HG03135 (cell line): ENCODE measurements around the gene PSPC1.
"Not testable (repeated sequence)": the region's sequence is repeated elsewhere in the genome, so short reads cannot be mapped to it uniquely, and the experiment has no call there.

Source experiments
- ATAC-seq: cut with Tn5 transposase; IDR thresholded peaks from one replicate; pipeline ENCODE4 v1.9.1; 2021; ENCODE audit warnings: mild to moderate bottlenecking, moderate library complexity; ENCODE audit not compliant: unreplicated experiment

The PSPC1 gene, protein sequence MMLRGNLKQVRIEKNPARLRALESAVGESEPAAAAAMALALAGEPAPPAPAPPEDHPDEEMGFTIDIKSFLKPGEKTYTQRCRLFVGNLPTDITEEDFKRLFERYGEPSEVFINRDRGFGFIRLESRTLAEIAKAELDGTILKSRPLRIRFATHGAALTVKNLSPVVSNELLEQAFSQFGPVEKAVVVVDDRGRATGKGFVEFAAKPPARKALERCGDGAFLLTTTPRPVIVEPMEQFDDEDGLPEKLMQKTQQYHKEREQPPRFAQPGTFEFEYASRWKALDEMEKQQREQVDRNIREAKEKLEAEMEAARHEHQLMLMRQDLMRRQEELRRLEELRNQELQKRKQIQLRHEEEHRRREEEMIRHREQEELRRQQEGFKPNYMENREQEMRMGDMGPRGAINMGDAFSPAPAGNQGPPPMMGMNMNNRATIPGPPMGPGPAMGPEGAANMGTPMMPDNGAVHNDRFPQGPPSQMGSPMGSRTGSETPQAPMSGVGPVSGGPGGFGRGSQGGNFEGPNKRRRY

DNA sequence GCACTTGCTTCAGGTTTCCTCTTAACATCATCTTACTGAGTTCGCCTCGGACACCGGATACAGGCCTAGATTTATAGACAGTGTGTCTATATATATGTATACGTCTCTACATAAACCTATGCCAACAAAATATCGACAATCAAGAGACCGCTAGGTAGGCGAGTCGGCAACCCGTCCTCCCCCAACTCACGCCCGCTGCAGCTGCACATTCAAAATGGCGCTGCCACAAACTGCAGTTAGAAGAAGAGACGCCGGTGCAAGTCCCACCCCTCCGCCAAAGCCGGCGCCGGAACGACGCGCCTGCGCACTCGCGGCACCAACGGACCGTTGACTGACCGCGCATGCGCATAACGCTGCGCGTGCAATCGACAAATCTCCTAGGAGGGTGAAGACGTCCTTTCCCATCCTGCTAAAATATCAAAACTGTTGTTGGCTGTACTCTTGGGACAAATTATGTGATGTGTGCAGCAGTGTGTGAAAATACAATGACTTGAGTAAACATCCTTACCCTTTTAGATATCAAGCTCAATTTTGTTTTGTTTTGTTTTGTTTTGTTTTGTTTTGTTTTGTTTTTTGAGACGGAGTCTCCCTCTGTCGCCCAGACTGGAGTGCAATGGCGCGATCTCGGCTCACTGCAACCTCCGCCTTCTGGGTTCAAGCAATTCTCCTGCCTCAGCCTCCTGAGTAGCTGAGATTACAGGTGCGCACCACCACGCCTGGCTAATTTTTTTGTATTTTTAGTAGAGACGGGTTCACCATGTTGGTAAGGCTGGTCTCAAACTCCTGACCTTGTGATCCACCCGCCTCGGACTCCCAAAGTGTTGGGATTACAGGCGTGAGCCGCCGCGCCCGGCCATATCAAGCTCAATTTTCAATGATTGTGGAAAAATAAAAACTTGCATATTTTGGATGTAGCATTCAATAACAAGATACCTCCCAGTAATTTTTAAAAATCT, at the start of gene PSPC1:
Gene PSPC1 (minus strand): TSS at position 219 of the 956 bp plus-strand sequence. CDS start 188 bp downstream, at position 31.
- ATAC-seq: peak; percentile 83

- no peak for ATAC-seq
Observed at GRCh38 chr13:19822673-19823072, 39.9 kb upstream of the PSPC1 start.

- ATAC-seq: no peak
Observed at GRCh38 chr13:19818223-19818842, 35.6 kb upstream of the PSPC1 start.

DNA sequence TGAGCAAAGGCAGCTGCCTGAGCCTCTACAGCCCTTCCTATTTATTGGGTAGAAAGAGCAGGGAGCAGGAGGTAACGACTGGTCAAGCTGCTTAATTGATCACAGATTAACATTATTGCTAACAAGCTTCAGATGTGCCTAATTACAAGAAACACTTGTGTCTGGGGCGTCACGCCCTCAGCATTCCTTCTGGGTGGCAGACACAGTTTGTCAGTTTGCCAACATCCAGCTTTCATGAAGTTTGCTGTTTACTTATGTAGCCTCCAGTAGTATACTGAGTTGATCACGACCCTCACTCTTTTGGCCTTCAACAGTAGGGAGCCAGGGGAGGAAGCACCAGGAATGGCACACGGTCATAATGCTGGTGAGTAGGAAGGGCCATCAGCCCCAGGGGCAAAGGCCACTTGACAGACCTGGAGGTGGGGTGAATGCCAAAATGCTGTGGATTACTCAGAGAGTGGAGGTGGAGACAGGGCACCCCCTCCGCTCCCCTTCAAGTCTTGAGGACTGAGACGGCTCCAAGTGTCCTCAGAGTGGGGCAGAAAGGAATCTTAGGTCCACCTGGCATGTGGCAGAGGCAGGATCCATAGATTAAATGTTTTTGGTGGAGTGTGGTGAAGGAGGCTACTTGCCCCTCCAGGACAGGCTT, 34.9 kb upstream of the PSPC1 start:
- ATAC-seq: no peak

DNA sequence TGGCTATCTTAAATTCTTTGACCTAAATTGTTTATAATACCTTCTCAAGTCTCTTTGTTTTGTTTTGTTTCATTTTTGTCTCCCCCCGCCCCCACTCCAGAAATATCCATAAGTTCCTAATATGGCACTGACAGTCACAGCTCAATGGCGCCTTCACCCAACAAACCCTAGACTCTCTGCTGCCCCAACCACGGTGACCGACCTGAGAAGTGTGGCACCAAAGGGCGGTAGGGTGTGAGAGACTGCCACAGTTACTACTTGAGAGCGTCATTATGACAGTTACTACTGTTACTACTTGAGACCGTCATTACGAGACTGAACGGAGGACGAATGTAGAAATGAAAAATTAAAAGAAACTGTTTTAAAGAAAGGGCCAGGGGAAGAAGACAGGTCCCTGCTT, 34.4 kb upstream of the PSPC1 start:
- no peak for ATAC-seq

- ATAC-seq: not testable (repeated sequence)
Observed at GRCh38 chr13:19815842-19816241, 33.1 kb upstream of the PSPC1 start.

DNA sequence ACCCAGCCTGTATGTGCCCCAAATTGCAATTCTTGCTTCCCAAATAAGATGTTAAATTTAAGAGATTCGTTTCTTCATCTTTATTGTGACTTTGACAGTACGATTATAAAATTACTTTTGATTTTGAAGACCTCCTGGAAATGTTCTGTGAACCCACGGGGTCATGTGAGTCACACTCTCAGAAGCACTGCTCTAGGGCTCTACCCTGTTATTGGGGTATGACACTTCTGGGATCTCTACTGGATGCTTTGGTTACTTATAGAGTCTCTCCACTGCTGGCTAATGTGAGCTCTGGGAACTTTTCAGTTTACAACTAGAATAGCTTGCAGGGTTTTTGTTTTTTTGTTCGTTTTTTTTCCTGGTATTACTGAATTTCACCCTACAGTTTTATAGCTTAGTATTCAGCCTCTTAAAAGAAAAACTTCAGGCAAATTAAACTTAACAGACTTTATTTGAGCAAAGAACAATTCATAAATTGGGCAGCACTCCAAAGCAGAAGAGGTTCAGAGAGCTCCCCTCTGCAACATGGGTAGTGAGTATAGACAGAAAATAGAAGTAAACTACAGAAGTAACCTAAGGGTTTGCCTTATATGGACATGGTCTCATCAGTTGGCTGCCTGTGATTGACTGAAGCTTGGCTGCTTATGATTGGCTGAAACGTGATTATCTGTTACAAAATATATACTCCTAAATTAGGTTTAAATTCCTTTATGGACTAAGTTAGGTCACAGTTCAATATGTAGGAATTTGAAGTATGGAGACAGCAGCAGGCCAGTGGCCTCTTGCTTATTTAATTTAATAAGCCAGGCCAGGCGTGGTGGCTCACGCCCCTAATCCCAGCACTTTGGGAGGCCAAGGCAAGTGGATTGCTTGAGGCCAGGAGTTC, 28.5 kb upstream of the PSPC1 start:
- no peak for ATAC-seq

GRCh38 chr13:19810151-19810550, 27.4 kb upstream of the PSPC1 start:
- no peak for ATAC-seq

- ATAC-seq: no peak
Observed at GRCh38 chr13:19805765-19806164, 23.0 kb upstream of the PSPC1 start.

- ATAC-seq: no peak
Observed at GRCh38 chr13:19795956-19796355, 13.2 kb upstream of the PSPC1 start.

GRCh38 chr13:19794631-19795030, 11.9 kb upstream of the PSPC1 start:
- no peak for ATAC-seq

DNA sequence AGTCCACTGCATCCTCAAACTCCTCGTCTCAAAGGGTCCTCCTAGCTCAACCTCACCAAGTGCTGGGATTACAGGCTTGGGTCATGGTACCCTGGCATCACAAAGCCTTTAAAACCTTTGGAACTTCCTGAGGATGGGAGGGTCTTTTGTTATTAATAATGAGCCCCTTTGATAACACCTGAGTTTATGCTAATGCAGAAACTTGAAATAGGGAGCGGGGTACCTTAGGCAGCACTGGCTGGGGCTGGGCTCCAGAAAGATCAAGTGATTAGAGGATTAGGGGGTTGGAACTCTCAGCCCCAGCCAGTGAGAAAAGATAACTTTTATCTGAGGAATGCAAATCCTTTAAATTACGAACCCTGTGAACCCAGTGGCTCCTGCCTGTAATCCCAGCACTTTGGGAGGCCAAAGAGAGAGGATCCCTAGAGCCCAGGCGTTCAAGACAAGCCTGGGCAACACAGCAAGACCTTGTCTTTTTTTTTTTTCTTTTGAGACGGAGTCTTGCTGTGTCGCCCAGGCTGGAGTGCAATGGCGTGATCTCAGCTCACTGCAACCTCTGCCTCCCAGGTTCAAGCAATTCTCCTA, 9.3 kb upstream of the PSPC1 start:
- no peak for ATAC-seq

GRCh38 chr13:19782049-19782726, 557 bp downstream of the PSPC1 start:
- ATAC-seq: peak; percentile 42

DNA sequence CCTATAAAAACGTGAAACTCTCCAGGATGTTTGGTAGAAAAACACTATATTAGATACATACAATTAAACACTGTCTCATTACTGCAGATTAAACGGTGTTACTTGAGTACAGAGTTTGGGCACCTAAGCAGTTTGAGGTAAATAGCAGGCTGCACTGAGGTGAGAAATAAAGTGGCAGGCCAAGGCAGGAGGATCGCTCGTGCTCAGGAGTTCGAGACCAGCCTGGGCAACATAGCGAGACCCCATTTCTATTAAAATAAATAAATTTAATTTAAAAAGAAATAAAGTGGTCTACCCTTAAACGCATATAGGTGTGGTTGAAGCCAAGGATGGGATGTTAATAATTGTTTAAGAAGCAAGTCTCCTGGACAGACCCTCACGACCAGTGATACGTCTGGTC, 1.2 kb downstream of the PSPC1 start:
- no peak for ATAC-seq

- ATAC-seq: not testable (repeated sequence)
Observed at GRCh38 chr13:19780753-19781418, 1.9 kb downstream of the PSPC1 start.

GRCh38 chr13:19772306-19772705, 10.4 kb downstream of the PSPC1 start:
- no peak for ATAC-seq

DNA sequence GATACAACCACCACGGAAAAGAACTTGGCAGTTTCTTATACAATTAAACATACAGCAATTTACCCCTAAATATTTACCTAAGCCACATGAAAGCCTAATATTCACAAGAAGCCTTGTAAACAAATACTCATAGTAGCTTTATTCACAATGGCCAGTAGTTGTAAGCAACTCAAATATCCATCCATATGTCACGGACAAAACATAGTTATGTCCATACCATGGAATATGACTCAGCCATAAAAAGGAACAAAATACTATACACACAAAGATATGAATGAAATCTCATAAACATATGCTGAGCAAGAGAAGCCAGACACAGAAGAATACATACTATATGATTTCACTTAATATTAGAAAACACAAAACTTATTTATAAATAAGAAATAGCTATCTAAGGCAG, 12.9 kb downstream of the PSPC1 start:
- ATAC-seq: no peak

DNA sequence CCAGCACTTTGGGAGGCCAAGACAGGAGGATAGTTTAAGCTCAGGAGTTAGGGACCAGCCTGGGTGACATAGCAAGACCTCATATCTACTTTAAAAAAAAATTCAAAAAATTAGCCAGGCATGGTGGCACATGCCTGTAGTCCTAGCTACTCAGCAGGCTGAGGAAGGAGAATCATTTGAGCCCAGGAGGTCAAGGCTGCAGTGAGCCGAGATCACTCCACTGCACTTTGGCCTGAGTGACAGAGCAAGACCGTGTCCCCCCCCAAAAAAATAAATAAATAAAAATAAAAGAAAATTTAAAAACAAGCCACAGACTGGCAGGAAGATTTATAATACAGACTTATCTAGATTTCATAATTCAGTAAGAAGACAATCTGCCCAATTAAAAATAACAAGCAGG, 14.8 kb downstream of the PSPC1 start:
- no peak for ATAC-seq
